ENCODE results near the gene CHTOP.
"Not testable (repeated sequence)": the region's sequence is repeated elsewhere in the genome, so short reads cannot be mapped to it uniquely, and the experiment has no call there.

The CHTOP gene, protein sequence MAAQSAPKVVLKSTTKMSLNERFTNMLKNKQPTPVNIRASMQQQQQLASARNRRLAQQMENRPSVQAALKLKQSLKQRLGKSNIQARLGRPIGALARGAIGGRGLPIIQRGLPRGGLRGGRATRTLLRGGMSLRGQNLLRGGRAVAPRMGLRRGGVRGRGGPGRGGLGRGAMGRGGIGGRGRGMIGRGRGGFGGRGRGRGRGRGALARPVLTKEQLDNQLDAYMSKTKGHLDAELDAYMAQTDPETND

DNA sequence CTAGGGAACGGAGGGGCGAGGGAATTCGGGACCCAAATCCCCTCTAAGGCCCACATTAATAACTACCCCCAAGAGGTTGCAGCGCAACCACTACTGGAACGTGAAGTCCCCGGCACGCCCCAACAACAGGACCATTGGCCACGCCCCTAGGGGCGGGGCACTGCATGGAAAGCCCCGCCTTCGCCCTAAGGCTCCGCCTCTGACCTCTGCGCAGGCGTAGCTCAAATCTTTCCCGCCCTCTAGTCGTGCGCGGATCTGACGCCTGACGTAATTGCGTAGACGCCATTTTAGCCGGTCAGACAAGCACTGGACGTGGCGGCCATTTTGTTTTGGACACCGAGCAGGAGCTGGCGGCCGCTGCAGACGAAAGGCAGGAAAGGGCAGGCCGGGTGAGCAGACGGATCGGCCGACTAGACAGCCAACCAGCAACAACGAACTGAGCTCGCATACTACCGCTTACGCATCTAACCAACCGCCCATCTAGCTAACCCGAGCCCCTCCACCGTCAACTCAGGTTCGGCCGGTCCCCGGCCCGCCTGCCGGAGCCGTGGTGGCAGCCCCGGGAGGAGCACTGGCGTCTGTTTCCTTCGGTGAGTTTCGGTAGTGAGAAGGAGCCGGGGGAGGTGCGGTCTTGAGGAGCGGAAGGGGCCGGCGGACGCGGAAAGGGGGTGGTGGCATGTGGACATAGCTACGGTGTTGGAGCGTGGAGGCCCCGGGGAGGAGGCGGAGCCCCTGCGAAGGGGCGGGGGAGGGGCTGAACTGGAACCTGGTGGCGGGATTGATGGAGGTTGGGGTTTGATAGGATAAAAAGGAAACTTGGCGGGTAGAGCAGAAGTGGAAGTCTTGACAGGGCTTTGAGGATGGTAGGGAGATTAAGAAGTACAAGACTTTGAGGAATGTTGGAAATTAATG lies at the start of gene CHTOP:
Gene CHTOP, plus strand, starts transcription at position 313 of the 912 bp plus-strand sequence. CDS start 2,523 bp downstream, outside the sequence.
- DNase-seq (ENCODE audit: low spot score), result peak; percentile 95

DNA sequence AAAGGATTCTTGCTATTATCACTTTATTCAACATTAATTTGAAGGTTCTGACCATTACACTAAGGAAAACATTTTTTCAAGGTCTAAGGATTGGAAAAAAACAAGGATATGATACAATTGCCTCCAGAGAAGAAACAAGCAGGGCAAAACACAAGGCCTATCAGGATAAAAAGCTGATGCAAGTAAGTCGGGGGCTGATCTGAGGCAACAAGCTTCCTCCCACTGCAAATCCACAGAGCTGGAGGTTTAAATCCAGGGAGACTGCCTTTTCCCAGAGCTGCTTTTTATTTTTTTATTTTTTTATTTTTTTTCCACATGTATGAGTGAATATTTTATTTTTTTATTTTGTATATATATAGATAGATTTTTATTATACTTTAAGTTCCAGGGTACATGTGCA lies 48.9 kb upstream of the CHTOP start:
- DNase-seq (ENCODE audit: low spot score), result no peak

DNA sequence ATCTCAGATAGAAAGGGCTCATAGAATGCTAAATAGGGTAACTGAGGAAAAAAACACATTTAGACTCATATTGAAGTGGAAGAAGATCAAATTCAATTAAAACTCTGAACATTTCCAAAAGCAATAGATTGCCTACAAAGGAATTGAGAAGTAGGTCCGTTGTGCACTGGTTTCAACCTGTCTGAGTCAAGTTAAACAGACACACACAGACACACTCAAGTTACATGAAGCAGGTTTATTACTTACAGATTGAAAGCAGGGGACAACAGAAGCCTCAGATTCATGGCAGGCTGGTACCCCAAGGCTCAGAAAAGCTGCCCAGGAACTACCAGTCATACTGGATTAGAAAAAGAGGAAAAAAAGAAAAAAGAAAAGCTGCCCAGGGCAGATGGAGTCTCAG lies 47.5 kb upstream of the CHTOP start:
- DNase-seq (ENCODE audit: low spot score), result no peak

DNA sequence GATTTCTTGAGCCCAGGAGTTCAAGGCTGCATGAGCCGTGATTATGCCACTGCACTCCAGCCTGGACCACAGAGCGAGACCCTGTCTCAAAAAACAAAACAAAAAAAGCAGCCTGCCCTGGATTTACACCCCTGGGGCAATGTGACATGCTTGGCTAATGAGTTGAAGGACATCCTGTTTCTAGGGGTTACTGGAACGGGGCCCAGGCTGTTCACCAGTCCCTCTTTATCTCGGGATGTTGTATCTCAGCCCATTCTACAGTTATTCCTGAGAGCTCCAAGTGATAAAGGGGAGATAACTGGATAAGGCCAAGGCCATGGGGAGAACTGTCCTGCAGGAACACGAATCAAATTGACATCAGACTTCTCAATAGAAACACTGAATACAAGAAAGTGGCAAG lies 46.6 kb upstream of the CHTOP start:
- DNase-seq (ENCODE audit: low spot score), result no peak

DNA sequence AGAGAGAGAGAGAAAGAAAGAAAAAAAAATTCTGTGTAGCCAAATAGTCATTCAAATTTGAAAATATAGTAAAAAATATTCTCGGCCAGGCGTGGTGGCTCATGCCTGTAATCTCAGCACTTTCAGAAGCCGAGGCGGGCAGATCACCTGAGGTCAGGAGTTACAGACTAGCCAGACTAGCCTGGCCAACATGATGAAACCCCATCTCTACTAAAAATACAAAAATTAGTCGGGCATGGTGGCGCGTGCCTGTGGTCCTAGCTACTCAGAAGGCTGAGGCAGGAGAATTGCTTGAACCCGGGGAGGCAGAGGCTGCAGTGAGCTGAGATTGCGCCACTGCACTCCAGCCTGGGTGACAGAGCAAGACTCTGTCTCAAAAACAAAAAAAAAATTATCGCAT lies 45.8 kb upstream of the CHTOP start:
- DNase-seq (ENCODE audit: low spot score), result not testable (repeated sequence)

DNA sequence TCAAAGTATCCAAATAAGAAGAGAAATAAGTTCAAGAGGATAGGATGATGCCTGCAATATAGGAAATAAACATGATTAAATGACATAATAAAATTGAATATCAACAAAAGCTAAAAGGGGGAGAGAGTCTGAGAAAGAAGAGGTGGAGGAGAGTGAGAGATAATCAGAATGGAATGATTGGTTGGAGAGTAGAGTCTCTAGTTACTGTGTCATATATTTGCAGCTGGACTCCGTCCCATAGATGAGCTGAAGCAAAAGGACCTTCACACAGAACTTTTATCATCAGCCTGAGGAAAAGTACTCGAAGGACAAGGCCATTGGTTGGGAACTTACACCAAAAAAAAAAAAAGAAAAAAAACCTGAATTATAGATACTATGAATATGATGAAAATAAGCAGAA lies 45.4 kb upstream of the CHTOP start:
- no peak for DNase-seq (ENCODE audit: low spot score)

DNA sequence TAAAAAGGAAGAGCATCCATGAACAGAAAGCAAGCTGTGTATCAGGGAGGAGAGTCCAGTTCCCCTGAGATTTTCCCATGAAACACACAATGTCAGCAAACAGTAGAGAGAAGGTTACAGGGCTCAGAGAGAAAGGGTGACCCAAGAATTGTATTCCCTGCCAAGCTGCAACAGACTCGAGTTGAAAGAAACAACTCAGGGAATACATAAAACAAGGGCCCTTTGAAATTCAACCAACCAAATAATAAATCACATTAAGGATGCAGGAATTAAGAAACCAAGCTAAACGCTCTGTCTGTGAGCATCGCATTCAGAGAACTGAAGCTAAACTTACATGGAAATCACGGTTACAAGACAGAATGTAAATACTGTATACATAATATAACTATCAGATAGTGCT lies 41.1 kb upstream of the CHTOP start:
- no peak for DNase-seq (ENCODE audit: low spot score)

DNA sequence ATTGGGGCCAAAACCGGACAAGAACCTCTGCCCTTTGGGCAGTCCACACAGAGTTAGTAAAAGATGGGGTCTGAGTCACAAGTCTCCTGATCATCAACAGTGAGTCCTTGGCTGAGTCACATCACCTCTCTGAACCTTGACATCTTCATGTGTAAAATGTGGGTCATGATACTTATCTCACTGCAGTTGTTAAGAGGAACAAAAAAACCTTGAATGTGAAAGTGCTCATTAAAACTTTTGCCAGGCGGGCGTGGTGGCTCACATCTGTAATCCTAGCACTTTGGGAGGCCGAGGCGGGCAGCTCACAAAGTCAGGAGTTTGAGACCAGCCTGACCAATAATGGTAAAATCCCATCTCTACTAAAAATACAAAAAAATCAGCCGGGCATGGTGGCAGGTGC lies 36.7 kb upstream of the CHTOP start:
- DNase-seq (ENCODE audit: low spot score), result peak; percentile 65

DNA sequence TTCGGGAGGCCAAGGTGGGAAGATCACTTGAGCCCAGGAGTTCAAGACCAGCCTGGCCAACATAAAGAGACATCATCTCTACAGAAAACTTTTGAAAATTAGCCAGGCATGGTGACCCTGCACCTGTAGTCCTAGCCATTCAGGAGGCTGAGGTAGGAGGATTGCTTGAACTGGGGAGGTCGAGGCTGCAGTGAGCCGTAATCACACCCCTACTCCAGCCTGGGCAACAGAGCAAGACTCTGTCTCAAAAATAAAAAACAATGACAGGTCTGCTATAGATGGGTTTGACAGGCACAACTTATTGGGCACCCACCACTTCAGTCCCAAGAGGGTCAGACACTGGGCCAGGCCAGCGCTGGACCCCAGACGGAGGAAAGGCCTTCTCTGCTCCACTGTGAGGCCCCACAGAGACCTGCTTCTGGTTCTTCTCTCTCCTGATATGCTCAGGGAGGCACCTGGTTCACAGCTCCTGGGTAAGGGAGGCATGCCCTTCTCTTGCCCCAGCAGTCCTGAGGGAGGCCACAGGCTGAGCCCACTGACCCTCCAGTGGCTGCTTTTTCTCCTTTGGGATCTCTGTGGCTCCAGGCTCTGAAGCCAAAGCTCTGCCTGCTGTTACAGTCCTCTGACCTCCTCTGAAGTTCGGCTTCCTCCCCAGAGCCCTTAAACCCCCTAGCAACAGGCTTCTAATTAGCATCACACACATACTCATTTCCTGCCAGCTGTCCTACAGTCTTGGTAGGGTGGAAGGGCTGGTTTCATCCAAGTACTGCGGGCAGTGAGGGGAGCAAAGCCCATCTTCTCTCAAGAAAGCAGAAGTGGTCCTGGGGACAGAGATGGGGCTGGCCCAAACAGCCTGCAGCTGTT lies 35.3 kb upstream of the CHTOP start:
- no peak for DNase-seq (ENCODE audit: low spot score)

DNA sequence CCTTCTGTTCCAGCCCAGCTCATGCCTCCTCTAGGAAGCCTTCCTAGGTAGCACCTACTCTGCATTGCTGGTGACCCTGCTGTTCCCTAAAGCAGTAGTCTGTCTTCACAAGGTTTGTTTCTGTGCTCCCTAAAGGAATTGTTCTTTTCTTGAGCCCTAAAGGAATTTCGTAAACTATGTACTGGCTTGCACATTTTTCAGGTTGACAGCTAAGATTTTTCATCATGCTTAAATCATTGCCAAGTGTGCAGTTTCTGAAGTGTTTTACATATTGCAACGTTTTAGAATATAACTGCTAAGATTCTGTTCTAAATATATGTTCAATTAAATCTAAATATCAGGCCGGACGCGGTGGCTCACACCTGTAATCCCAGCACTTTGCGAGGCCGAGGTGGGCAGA lies 34.0 kb upstream of the CHTOP start:
- no peak for DNase-seq (ENCODE audit: low spot score)

DNA sequence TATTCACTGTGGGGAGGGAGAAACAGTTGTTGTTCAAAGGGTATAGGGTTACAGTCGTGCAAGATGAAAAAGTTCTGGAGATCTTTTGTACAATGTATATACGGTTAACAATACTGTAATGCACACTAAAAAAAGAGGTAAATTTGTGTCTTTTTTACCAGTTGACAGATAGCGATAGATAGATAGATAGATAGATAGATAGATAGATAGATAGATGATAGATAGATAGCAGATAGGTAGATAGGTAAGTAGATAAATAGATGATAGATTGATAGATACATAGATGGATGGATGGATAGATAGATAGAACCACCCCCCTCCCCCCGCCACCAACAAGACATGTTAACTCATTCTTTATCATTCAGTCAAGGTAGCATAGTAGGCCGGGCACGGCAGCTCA lies 31.1 kb upstream of the CHTOP start:
- no peak for DNase-seq (ENCODE audit: low spot score)

DNA sequence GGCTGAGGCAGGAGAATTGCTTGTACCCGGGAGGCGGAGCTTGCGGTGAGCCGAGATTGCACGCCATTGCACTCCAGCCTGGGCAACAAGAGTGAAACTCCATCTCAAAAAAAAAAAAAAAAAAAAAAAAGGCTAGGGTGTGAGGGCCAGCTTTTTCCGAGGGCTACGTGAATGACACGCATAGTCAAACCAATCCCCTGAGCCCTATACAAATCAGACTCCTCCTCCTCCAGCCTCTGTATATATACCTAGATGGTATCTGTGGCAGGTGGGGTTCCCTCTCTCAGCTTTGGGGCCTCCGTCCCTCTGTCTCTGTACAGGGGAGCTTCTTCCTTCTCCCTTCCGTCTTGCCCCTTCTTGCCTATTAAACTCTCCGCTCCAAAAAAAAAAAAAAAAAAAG lies 27.7 kb upstream of the CHTOP start:
- DNase-seq (ENCODE audit: low spot score), result no peak

DNA sequence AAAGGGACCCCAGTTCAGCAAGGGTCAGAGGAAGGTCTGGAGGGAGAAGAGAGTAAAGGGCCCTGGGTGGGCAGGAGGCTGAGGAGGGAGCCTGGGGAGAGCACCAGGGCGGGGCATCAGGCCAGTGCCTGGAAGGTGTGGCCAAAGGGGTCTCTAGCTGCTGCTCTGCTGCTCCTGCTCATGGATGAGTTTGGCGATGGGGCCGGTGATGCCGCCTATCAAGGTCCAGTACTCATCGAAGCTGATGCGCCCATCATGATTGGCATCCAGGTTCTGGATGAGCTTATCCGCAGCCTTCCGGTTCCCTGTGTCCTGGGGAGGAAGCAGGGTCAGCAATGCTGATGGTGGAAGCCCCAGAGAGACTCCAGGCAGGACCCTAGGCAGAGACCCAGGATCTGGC lies 26.5 kb upstream of the CHTOP start:
- DNase-seq (ENCODE audit: low spot score), result no peak

DNA sequence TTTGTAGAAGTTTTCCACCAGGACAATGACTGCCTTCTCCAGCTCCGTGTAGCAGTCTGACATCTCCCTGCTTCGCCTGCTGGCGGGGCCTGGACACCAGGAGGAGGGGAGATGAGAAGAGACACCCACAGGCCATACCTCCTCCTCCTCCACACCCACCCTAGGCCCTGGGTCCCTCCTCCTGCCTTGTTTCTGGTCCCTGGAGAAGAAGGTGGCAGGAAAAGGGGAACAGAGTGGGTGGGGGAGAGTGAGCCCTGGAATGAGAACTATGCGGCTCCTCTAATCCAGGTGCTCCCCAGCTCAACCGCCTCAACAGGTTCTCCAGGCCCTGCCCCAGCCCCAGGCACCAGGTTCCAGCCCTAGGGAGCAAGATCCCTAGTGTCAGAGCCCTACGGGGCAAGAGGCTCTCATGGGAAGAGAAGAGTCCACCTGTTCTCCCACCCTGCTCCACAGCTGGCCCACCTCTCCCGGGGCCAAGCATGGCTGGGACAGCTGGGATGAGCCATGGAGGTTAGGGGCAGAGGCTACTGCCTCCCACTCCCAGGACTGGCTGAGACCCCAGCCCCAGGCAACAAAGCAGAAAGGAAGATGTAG lies 25.7 kb upstream of the CHTOP start:
- DNase-seq (ENCODE audit: low spot score), result no peak

DNA sequence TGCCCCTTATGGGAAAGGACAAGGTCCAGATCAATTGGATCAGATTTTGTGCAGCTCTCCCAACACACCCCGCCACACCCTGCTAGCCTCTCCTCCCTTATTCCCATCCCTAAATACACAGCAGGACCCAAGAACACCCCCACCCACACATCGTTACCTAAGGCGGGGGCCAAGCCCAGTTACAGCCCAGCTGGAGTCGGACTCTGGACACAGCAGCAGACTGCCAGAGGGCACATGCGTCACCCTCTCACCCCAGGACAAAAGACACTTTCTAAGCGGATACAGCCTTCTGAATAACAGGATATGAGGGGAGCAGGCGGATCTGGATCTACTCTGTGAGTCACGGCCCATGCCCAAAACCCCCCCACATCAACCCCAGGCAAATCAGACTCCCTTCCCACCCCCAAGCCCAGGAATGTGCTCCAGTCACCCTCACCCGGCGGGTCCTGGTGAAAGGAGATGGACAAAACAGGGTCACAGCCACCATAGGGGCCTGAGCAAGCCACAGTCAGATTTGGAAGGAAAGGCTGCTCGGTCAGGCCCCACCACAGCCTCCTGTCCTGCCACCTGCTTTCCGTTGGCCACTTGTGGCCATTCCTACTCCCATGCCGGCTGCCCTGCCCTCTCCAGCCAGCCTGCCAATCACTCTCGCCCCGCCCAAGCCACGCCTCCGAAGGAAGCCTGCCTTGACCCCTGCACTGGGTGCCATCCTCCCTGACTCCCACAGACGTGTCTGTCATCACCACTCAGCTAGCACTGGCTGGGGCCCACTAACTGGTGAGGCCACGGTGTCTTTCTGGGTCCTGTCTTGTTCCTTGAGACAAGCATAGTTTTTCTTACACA lies 24.9 kb upstream of the CHTOP start:
- DNase-seq (ENCODE audit: low spot score), result peak; percentile 77

DNA sequence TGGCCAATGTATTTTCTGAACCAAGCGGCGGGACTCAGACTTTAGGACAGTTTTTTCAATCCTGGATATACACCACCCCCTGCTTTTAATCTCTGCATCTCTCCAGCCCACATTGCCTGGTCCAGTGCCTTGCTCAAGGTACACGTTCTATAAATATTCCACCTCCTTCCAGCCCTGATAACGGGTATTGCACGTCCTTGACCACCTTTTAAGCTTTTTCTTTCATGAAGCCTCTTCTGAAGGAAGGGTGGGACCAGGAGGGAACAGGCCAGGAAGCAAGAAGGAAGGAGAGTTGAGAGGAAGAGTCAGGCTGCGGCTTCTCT lies 24.3 kb upstream of the CHTOP start:
- DNase-seq (ENCODE audit: low spot score), result no peak

DNA sequence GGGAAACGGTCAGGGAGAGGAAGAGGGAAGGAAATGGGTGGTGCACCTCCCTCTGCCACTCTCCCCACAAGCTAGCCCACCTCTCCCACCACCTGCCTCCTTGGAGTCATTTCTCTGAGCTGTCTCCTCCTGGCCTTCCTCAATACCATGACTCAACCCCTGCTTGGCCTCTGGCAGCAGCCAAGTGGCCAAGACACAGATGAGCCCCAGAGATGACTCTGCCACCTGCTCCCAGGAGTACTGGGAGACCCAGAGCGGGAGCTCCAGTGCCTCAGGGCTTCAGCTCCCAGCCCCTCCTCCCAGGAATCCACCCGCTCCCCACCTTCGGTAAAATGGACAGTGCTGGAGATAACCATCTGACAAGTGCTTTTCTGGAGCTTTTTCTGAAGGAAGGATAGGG lies 23.5 kb upstream of the CHTOP start:
- no peak for DNase-seq (ENCODE audit: low spot score)

DNA sequence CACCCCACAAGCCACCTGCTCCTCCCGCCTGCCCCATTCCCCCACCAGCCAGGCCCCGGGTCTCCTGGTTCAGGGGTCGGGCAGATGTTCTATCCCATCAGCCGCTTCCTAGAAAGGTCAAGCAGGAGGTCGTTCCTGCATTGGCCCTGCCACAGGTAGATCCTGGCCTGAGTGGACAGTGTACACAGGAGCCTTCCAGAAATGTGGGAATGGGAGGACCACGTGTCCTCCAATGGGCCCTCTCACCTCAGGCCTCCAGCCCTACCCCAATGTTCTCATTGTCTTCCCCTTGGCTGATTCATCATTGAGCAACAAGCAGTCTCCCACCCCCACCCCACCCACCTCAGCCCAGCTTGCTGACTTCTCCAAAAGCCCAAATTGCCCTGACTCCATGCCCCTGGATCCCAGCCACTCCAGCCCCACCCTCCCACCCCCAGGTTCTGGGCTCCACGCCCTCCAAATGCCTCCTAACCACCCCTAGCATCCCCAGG lies 23.0 kb upstream of the CHTOP start:
- DNase-seq (ENCODE audit: low spot score), result no peak

DNA sequence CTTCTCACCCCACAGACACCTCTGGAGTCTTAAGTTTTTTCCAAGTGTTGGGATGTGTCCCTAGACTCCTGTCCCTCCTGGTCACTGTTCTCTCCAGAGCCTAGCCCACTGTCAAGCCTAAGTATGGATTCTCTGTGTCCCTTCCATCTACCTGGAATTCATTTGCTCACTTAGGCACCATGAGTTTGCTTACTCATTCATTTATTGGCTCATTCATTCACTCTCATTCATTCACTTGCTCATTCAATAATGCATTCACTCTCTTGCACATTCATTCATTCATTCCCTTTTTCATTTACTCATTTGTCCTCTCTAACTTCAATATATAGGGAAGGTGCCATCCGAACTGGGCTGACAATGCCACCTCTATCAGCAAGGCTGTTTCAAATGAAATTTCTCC lies 22.5 kb upstream of the CHTOP start:
- no peak for DNase-seq (ENCODE audit: low spot score)

DNA sequence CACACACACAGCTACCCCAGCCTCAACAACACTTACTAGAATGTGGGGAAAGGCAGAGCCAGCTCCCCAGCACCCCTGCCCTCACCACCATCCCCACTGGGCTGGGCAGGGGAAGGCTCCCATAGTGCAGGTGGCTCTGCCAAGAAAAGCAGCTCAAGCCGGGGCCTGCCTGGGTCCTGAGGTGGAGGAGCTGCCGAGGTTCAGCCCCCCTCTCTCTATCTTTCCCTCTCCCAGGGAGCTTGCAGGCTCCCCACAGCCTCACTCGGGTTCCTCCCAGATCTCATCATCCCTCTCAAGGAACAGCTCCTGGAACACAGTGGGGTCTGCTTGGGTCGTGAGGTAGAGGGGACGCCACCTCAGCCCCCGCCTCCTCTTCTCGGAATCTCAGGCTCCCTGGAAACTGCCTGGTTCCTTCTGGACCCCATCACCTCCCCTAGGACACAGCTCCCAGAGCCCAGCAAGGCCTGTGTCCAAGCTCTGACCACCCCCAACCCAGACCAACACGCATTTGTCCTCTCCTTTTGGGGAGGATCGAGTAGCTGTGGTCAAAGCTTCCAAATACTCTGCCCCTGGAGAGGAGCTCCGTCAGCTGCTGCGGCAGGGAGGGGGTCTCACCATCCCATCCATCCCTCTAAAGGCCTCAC lies 21.6 kb upstream of the CHTOP start:
- DNase-seq (ENCODE audit: low spot score), result no peak
